ENCODE measurements around the gene LRRN2. TPM values are rescaled to one million over a fixed set of nuclear protein-coding genes. Genes with fewer than 3 reads are reported as not detected.

The LRRN2 gene
- total and polyA plus RNA-seq, 2 of the 8 experiments (the other 6 are each of a cell fraction or from before 2014, with no cell fraction given) = 1.8 to 2.3 TPM

DNA sequence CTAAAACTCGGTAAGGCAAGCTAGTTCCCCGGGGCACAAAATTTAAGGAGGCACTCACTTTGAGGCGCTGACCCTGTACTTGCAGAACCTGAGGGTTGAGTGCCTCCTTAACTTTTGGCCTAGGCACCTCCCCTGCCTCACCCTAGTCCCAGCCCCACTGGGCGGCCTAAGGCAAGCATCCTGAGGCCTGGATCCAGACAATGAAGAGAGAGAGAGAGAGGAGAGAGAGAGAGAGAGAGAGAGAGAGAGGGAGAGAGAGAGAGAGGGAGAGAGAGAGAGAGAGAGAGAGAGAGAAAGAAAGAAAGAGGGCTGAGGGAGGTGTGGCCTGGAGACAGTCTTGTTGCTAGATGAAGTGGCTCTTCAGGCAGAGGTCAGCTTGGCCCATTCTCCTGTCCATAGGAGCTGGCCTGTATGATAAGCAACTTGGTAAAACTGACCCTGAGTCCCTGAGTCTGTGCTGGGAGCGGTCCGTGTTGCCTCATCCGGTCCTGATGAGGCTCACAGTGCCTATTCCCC, 7.4 kb upstream of the LRRN2 start:
- H3K4ac ChIP-seq (replicated peaks; ENCODE audit: insufficient read length, low read depth, low read length) = no peak overlapping the region
- peak in 1 of 2 experiments; percentile 62 for DNase-seq (ENCODE audit: low read depth in 1 of 2, low spot score in 2 of 2)
- H3K4me2 ChIP-seq (ENCODE audit: insufficient read depth in 1 of 2, low read depth in 2 of 2, low read length in 2 of 2) = peak overlapping the region; percentile 7 to 43; a peak in 2 of 4 replicates
- H2BK12ac ChIP-seq (ENCODE audit: low read depth, low read length) = no peak overlapping the region
- no peak overlapping the region for H3K23ac ChIP-seq (ENCODE audit: insufficient read length)
- H2BK5ac ChIP-seq (ENCODE audit: low read depth, low read length) = no peak overlapping the region
- no peak for TF ChIP-seq RFX5 (IDR thresholded peaks at IDR 0.05; ENCODE audit: borderline replicate concordance, low read depth, low read length)
- TF ChIP-seq MAFK (IDR thresholded peaks at IDR 0.05; ENCODE audit: low read depth, low read length) = no peak
- peak; percentile 95 for TF ChIP-seq JUND (IDR thresholded peaks at IDR 0.05; ENCODE audit: low read length)
- TF ChIP-seq KDM1A (IDR thresholded peaks at IDR 0.05; ENCODE audit: borderline replicate concordance, low read length) = no peak
- 63% methylated on average over 7 of the region's 7 CpGs; no CpG with 5 or more reads in 1 of the 2 experiments for WGBS, 2 experiments (ENCODE audit: extremely low coverage in 1 of 2, insufficient coverage in 1 of 2, insufficient read length in 1 of 2, insufficient replicate concordance in 2 of 2, low coverage in 1 of 2, low lambda C conversion rate in 2 of 2, missing lambda C conversion rate in 1 of 2)
- no peak overlapping the region for H3K27ac ChIP-seq (ENCODE audit: low read depth, low read length)
- no peak overlapping the region for H4K91ac ChIP-seq (replicated peaks; ENCODE audit: insufficient read length, low read length)
- no peak overlapping the region for H3K9ac ChIP-seq (replicated peaks in 1 of 4; ENCODE audit: extremely low read depth in 1 of 4, low read depth in 3 of 4, low read length in 3 of 4)
- no peak overlapping the region for H3K14ac ChIP-seq (ENCODE audit: insufficient read length)
- H3K18ac ChIP-seq (ENCODE audit: extremely low read depth, low read length) = no peak overlapping the region
- CTCF ChIA-PET (ENCODE audit: partially characterized antibody) = interaction anchor here (0.6 to 5.0 kb wide), 27 partner anchors 9 to 173 kb away, joined by 3 to 53 read pairs (median 5); no protein-coding TSS in a partner anchor
- H2BK15ac ChIP-seq (ENCODE audit: low read length) = no peak overlapping the region
- no peaks in the 10 kb centered on the region for H3K36me3 ChIP-seq (ENCODE audit: control insufficient read depth in 2 of 4, insufficient read depth in 4 of 4, low read length in 3 of 4)
- H2BK20ac ChIP-seq (ENCODE audit: low read length) = 0 out of 2 replicates have a peak overlapping the region, but pooled peaks have one; percentile 9
- no peaks in the 10 kb centered on the region for H3K79me2 ChIP-seq (ENCODE audit: control insufficient read depth in 1 of 2, insufficient read depth in 2 of 2, low read length in 2 of 2)
- no peak for FAIRE-seq
- H3K23me2 ChIP-seq (ENCODE audit: low read depth, low read length) = no peaks in the 10 kb centered on the region
- peaks cover 1 to 4% (median 2%) of the 10 kb centered on the region in 4 experiments; a peak in 5 of 7 replicates for H3K4me1 ChIP-seq (replicated peaks in 1 of 4; ENCODE audit: control insufficient read depth in 3 of 4, insufficient read depth in 4 of 4, low read length in 3 of 4)
- no peak overlapping the region for H2BK120ac ChIP-seq (replicated peaks; ENCODE audit: low read depth, low read length)
- no peak overlapping the region for H2AK5ac ChIP-seq (ENCODE audit: low read depth, low read length)
- H4K5ac ChIP-seq (ENCODE audit: insufficient read length, low read depth, low read length) = no peak overlapping the region
- H3K9me3 ChIP-seq (ENCODE audit: insufficient read depth in 2 of 2, low read depth in 1 of 2, low read length in 1 of 2) = no peaks in the 10 kb centered on the region
- POLR2A ChIA-PET (ENCODE audit: partially characterized antibody) = interaction anchor here (0.7 to 1.5 kb wide), 5 partner anchors 13 to 198 kb away, joined by 3 to 4 read pairs (median 3); partner anchors contain the start of gene PIK3C2B
- peak overlapping the region; percentile 52; the same call in 1 of the 2 replicates for H2AFZ ChIP-seq (ENCODE audit: low read length)
- no peak overlapping the region for H4K8ac ChIP-seq (ENCODE audit: extremely low read depth, insufficient read depth, low read length)
- H3K4me3 ChIP-seq (ENCODE audit: extremely low read depth in 1 of 4, insufficient read depth in 2 of 4, low read depth in 3 of 4, low read length in 4 of 4) = peak overlapping the region in 1 of 4 experiments; percentile 12; a peak in 1 of 8 replicates
- H3K27me3 ChIP-seq (replicated peaks in 1 of 4; ENCODE audit: control insufficient read depth in 3 of 4, extremely low read depth in 1 of 4, insufficient read depth in 3 of 4, low read length in 3 of 4) = peaks cover 0 to 3% (median 0%) of the 10 kb centered on the region in 4 experiments; a peak in 3 of 7 replicates
- no peaks in the 10 kb centered on the region for H4K20me1 ChIP-seq (replicated peaks in 1 of 2; ENCODE audit: control insufficient read depth in 1 of 2, insufficient read depth in 2 of 2, low read length in 2 of 2)
- H3K79me1 ChIP-seq (ENCODE audit: low read depth, low read length) = no peaks in the 10 kb centered on the region
- no peak overlapping the region for H3K56ac ChIP-seq (replicated peaks; ENCODE audit: insufficient read length, low read depth, low read length)
